ENCODE measurements around the gene UBR4.
"Not testable (repeated sequence)": the region's sequence is repeated elsewhere in the genome, so short reads cannot be mapped to it uniquely, and the experiment has no call there.

Gene UBR4

DNA sequence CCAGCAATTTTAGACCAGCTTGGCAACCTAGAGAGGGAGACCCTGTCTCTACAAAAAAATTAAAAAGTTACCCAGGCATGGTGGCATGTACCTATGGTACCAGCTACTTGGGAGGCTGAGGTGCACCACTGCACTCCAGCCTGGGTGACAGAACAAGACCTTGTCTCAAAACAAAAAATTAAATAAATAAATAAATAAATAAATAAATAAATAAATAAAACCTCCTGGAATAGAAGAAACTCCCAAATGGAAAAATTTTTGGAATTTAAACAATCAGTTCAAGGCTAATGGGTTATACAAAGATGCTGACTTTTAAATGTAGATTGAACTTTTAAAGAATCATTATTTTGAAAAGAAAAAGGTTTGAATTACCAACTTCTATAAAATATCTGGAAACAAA is 22.2 kb downstream of the UBR4 start:
- no peak for DNase-seq

DNA sequence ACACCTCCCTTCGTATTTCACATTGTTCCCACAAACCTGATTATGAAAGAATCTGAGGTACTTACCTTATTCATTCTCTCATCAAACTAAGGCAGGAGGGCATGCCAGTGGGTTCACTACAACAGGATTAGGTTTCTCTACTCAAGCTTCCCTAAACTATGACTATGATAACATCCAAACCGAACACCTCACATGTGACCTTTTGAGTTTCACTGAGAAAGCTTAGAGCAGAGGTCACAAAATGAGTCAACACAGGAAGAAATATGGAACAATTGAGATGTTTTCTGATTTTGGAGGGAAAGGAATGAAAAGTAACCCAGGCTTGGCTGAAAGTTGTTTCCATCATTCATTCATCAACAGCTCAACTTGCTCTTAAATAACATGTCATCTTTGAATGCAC is 24.1 kb downstream of the UBR4 start:
- DNase-seq: no peak

DNA sequence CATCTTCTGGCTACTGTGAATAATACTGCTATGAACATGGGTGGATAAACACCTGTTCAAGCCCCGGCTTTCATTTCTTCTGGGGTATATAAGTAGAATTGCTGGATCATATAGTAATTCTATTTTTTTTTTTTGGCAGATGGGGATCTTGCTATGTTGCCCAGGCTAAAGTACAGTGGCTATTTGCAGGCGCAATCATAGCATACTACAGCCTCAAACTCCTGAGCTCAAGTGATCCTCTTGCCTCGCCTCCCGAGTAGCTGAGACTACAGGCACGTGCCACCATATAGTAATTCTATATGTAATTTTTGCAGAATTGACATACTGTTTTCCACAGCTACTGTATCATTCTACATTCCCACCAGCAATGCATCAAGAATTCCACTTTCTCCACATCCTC is 27.8 kb downstream of the UBR4 start:
- no peak for DNase-seq

DNA sequence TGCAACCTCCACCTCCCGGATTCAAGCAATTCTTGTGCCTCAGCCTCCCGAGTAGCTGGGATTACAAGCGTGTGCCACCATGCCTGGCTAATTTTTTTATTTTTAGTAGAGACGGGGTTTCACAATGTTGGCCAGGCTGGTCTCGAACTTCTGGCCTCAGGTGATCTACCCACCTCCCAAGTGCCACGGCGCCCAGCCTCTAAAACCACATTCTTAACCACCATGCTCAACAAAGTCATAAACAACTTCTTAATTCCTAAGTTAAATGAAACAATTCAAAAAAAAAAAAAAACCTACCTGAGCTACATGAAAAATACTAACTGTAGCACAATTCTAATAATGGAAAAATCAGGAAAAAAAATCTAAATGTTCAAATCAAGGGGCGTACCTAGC is 29.8 kb downstream of the UBR4 start:
- not testable (repeated sequence) for DNase-seq

DNA sequence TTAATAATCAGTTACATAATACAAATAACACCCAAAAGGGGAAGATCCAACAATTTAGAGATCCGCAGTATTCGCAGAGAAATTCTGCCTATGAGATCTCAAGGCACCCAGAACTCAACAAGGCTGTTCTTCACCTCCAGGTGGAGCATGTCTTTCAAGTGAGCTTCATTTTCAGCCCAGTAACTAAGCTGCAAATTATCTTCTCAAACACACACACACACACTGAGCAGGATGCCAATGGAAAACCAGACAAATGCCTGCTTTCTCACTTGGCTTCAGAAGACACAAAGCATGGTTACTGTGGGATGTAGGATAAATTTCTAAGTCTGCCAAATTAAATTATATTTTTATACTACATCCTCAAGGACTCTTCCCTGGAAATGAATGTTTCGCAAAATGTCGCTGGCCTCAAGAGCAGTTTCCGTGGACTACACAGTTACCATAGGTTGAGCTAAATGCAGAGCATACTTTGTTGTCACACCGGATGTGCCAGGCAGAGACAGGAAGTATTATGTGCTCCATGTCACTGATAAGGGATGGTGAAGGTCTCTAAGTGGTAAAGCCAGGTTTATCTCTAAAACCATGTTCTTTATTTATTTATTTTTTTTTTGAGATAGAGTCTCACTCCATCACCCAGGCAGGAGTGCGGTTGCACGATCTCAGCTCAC is 30.3 kb downstream of the UBR4 start:
- no peak for DNase-seq

DNA sequence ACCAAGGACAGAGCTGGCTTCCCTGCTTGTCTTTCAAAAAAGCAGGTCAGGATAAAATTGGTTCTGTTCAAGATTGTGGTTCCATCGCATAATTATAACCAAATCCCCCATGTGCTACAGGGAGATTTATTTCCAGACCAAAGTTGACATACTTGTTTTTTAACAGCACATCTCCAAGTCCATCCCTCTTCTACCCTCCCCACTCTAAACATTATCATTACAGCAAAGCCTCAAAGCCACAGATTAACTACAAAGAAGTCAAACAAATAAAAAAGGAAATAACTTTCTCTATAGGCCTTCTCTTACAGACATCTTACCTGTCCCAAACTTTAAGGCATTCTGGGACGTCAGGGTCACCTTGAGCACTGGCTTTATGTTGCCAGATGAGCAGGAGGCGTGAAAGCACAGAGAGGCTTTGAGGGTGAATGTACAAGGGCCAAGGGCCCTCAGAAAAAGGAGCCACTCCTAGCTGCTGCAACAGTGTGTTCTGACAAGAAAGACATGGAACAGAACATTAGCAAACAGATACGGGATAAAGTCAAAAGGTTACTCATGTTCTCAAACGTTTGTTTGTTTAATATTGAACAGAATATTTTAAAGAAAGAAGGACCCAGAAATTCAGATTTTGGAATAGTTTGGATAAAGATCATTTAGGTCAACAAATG is 31.2 kb downstream of the UBR4 start:
- DNase-seq: no peak

DNA sequence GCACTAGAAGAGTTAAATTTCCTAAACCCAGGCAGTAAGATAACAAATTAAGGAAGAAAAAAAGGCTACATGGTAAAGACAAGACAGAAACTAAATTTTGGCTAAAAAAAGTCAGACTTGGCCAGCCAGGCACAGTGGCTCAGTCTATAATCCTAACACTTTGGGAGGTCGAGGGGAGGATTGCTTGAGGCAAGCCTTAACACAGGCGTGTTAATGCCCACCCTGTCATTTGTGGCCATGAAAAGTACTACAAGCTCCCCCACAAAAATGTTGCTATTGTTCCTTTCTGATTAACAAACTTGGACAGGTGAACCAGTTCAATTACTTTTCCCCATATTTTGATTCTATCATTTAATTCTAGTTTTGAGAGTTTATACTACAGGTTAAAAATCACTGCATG is 32.3 kb downstream of the UBR4 start:
- DNase-seq: no peak

DNA sequence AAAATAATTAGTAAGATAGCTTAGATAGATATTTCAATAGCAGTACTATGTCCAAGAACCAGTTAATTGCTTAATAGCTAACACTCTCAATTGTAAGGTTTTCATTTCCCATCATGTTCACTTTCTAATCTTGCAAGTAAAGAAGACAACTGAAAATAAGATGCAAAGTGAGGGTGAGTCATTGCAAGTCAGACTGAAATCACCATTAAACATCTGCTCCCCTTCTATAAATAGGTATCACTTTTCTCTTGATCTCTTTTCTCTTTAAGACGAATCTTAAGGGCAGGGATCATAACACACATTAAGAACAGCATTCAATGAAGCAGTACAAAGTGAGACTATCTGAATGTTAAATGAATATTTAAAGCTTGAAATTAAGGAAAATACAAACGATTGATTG is 40.4 kb downstream of the UBR4 start:
- no peak for DNase-seq

DNA sequence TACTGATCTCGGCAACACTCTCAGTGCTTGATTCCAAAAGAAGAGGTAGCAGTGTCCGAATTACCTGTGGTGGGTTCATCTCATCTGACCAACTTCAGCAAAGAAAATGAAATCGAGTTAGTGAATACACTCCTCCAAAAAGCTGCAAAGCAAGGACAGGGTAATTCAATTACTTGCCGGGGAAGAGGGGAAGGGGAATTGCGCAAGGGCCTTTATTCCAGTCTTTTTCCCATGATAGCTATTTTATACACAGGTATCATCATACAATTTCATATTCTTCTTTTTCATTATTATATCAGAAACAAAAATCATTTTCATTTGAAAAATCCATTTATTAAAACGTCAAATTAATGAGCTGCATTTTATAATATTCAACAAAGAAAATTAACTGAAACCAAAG is 42.9 kb downstream of the UBR4 start:
- no peak for DNase-seq

DNA sequence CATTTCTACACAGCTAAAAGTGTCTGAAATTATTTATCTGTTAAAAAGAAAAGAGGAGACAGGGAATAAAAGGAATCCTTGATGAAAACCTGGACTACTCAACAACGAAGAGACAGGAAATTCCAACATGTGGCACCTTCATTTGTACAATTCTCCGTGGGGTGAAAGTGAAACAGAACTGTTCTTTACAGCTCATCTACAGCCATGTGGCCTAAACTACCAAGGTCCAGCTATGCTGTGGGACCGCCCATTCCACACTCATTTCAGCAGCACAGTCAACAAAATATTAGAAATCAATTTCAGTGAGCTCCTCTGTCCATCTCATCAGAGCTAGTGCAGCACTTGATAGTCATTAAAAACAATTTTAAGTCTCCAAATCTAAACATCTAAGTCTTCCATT is 44.0 kb downstream of the UBR4 start:
- no peak for DNase-seq

DNA sequence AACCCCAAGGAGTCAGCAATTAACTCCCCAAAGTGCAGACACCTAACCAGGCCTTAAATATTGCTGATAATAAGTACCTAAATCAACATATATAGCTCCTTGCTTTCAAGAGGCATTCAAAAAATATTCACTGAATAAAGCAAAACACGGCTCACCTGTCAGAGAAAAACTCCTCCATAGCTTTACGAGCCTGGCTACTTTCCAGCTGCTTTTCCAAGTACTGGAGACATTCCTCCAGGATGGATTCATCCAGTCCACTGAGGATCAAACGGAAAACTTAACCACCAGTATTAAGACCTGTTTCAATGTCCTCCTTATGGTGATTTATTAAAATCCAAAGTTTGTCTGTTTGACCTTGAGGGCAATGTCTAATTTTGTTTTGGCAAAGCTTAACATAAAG is 44.6 kb downstream of the UBR4 start:
- DNase-seq: no peak

DNA sequence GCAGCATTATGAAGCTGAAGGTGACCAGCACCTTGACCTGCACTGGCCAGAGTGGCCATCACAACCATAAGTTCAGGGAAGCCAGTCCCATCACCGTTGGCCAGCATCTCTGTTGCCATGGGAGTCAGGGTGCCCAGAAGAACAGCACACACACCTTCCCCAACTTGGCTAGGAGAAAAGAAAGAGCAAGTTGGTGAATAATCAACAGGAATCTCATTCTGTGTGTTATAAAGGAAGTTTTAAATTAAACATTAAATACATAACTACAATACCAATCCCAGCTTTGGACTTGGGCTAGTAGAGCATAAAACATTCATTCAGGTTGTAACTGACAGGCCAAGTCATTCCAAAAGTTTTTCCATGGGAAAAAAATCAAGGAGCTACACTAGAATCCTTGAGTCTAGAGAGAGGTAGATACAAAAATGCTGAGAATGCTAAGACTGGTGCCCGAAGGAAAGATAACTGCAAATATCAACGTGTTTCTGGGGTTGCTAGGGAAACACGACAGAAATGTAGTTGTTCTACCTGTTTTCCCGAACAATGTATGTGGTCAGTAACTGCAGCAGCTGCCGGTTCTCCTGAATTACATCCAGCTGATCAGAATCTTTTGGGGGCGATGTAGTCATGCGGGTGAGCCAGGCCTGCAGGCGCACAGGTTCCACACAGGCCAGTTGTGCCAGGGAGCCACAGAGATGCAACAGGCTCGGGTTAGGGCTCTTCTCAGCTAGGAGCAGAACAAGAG is 45.6 kb downstream of the UBR4 start:
- no peak for DNase-seq

DNA sequence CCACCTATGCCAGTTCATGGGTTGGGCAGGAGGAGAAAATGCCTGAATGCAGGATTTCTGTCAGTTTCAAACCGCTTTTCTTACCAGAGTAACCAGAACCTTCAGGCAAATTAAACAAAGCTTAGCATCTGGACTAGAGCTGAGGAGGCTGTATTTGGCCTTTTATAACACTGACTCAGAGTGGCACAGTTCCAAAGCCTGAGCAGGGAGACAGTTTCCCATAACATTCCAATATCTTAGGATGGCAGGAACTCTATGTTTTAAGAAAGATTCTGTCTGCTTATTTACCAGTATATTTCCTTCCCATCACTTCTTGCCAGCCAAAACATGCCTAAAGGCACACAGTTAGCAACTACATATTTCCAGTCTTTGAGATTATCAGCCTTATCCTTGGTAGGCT is 46.8 kb downstream of the UBR4 start:
- DNase-seq: no peak

DNA sequence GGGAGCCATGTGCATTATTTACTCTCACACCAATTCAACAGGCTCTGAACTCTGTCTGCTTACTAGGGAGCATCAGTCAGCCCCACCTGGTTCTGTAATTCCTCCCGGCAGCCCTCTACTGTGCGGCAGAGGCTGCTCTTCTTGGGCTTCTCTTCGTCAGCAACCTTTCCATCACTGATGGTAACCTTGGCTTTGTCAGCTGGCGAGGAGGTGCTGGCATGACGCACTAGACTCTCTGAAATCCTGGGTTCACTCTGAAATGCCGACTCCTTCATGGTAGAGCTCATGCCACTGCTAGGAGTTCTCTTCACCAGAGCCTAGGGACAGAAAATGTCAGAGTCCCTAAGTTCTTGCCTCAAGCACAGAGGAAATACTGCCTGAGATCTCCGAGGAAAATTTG is 49.2 kb downstream of the UBR4 start:
- DNase-seq: no peak

DNA sequence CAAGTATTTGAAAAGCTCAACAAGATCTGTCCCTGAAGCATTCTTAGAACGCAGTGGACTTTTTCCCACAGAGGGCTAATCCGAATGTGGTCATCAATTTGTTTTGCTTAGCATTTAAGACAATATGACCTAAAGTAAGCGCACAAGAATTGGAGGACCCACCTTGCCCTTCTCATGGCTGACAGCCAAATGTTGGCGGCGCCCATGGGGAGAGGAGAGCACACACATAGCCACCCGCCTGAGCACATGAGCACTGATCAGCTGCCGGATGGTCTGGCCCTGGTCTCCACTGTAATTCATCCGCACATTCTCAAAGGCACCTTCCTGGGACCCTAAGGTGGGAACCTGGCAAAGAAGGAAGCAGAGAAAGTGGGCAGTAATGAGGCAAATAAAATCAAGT is 52.4 kb downstream of the UBR4 start:
- no peak for DNase-seq

DNA sequence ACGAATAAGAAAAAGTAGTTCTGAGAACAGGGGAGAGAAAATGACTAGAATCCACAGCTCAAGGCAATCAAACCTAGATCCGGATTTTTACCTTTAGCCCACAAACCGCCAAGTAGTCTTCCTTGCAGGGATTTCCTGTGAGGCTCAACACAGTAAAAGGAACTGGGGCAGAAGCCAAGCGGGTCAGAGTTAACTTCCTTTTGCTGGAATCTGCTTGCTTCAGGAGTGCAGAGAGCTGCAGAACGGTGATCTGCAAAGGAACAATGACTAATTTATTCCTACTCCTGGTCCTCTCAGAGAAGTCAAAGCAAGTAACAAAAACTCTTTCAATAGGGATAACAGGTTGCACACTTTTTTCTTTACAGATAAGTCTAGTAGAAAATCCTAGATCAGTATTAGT is 53.4 kb downstream of the UBR4 start:
- no peak for DNase-seq

DNA sequence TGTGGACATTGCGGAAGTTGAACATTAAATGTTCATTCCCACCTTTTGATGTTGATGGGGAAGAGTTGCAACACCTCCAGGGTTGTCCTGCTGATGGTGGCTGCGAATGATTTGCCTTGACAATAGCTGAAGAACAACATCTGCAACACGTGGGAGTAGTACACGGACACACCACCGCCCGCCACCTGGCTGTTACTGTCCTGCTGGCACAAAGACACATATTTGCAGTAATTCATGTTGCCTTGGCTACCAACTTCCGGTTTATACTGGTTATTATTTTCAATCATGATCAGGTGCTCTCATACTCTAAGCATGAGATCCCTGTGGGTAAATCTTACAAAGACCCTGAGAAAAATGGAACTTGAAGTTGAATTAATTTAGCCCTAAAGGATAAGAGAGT is 55.2 kb downstream of the UBR4 start:
- no peak for DNase-seq

DNA sequence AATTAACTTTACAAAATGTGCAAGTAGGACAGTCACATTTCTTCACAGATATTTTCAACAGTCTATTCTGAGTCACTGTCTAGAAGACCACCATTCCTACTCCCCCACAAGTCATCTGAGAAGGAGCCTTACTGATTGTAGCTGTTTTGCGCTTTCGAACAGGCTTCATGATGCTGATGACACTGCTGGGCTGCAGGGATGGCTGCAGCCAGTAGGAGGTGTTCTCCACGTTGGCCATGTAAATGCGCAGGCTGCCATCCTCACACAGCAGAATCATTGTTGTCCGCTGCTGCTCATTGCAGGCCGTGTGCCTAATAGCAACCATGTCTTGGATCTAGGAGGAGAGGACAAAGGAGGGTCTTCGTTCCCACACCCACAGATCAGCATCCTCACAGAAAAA is 56.9 kb downstream of the UBR4 start:
- no peak for DNase-seq

DNA sequence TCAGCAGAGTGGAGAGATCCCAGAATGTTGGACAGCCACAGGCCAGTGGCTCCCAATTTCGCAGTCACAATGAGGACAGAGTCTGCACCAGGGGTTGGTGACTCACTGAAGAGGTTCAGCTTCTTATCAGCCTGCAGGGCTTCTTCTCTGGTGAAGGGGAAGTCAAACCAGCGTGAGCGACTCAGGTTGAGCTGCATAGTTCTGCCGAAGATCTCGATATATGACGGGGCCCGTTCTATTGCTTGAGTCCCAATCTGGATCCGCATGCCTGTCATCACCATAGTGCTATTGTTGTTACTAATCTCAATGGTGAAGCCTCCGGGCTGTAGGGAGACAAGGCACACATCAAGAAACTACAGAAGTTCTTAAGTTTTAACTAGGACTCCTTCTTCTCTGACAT is 58.5 kb downstream of the UBR4 start:
- DNase-seq: no peak

DNA sequence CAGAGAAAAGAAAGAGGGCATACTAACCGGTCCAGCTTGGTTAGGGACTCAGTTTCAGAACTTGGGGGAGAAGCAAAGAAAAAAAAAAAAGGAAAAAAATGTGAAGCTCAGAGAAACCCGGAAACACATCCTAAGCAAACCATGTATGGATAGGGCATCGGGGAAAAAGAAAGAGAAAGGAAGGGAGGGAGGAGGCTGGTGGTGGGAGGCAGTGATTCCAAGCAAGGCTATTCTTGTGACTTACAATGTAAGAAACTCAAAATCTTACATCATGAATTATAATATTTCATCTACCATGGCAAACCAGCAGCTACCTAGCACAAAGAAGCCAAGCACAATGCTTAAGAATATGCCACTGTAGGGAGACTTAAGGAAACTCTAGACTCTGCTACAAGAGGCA is 60.3 kb downstream of the UBR4 start:
- no peak for DNase-seq

DNA sequence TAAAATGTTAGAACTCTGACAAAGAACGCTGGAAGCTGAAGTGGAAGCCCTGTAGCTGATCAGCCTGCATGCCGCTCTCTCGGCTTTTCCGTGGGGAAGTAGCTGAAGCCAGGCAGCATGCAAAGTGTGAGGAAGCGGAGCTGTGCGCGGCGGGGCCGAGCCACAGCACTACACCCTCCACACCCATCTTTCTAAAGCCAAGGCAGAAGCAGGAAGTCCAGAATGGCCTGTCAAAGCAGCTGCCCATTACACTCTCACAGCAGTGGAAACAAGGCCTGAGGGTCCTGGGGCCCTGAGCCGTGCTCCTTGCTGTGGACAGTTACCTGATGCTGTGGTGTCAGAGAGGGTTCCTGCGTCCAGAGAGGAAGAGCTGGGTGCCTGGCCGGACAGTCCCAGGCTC is 69.6 kb downstream of the UBR4 start:
- no peak for DNase-seq

DNA sequence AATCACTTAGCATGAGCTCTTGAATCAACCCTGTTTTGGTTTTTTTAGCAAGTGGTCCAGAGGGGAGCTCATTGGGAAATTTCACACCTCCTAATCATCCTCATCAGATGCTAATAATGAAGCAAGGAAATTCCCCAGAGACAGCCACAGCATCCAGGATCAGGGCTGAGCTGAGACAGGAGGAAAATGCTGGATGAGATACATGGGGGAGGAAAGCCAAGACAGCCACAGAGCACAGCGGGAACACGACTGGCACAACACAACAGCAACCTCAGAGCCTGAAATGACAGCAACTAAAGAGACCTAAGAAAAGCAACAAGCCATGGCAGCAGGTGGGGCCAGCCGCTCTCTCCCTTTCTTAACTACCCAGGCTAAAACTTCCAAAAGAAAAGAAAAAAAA is 70.4 kb downstream of the UBR4 start:
- no peak for DNase-seq

DNA sequence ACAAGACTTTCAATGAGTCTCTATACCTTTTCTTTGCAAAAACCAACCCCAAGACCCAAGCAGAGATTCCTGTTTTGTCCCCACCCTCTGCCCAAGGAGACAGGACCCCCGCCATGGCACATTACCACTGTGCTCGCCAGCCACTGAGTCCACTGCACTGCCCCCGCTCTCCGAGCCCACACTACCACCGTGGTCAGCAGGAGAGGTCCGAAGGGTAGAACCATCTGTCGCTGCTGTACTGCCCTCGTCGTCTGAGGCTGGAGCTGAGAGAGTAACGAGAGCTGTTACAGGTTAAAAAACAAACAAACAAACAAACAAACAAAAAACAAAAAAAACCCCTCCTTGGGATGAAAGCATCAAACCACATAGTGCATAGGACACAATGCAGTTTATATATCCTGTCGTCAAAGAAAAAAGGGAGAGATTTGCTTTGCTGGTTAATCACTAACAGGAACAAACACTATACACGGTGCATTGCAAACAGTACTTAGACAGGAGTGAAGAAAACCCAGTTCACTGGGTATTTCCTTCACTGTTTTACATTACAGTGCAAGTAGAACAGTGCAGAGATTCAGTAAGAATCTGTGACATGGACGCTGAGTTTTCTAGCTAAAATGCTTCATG is 71.0 kb downstream of the UBR4 start:
- no peak for DNase-seq

DNA sequence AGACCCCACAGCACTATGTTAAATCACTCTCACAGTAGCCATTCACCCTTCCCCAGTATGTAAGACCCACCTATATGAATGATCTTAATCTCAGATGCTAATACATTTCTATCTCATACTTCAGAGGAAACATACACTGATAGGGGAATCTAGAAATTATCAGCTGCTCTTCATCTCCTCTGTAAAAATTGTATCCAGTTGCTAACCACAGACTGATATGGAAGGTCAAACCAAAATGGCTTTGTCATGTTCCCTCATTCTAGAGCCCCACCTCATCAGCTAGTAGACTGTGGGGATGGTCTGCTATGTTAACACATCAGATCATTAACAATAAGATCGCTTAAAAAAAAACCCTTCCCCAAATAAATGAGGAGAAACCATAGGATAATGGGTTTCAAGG is 71.7 kb downstream of the UBR4 start:
- DNase-seq: no peak

Data from NCI-H1436 (cell line).